ENCODE measurements around the gene POU3F3. TPM values are rescaled to one million over a fixed set of nuclear protein-coding genes. Genes with fewer than 3 reads are reported as not detected.

POU3F3 gene
- total RNA-seq, 2 donors from 2014 or later: not detected

GRCh38 chr2:104889291-104889959 lies 35.5 kb downstream of the POU3F3 start:
- H3K27ac Mint-ChIP-seq: no peak overlapping the region
- peaks cover 3% of the 10 kb centered on the region for H3K9me3 Mint-ChIP-seq
- no peak for ATAC-seq (replicated peaks)
- no peaks in the 10 kb centered on the region for H3K4me1 Mint-ChIP-seq
- no peak overlapping the region for H3K4me3 Mint-ChIP-seq
- H3K27me3 Mint-ChIP-seq: peaks cover 12% of the 10 kb centered on the region
- no peaks in the 10 kb centered on the region for H3K36me3 Mint-ChIP-seq (ENCODE audit: low read depth)

GRCh38 chr2:104889960-104890684 lies 36.2 kb downstream of the POU3F3 start:
- Mint-ChIP-seq H3K36me3 (ENCODE audit: low read depth) (no peaks in the 10 kb centered on the region), H3K4me3 (no peak overlapping the region), H3K4me1 (no peaks in the 10 kb centered on the region), H3K27me3 (peaks cover 19% of the 10 kb centered on the region), H3K27ac (no peak overlapping the region), H3K9me3 (peaks cover 3% of the 10 kb centered on the region)
- ATAC-seq (replicated peaks): no peak

GRCh38 chr2:104890685-104891069 lies 36.8 kb downstream of the POU3F3 start:
- no peak overlapping the region for H3K27ac Mint-ChIP-seq
- H3K4me1 Mint-ChIP-seq: no peaks in the 10 kb centered on the region
- ATAC-seq (replicated peaks): no peak

DNA sequence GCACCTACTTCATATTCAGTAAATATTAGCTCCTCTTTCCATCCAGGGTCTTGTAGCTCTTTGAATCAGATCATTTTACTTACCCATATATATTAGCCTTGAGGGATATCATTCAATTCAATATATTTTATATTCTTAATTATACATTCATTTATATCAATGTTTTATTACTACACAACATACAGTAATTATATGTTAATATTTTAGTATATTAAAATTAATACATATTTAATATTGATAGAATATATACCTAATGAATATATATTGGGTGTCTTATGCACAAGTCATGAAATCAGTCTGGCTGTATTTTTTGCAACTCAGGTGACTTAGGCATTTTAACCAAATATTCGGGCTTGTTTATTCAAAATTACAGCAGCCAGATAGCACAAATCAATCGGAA lies 37.2 kb downstream of the POU3F3 start:
- Mint-ChIP-seq H3K27ac (no peak overlapping the region), H3K9me3 (peaks cover 3% of the 10 kb centered on the region), H3K4me3 (no peak overlapping the region), H3K36me3 (ENCODE audit: low read depth) (no peaks in the 10 kb centered on the region), H3K27me3 (peaks cover 22% of the 10 kb centered on the region), H3K4me1 (no peaks in the 10 kb centered on the region)
- no peak for ATAC-seq (replicated peaks)

More at GRCh38 chr2:104890685-104891069, 36.8 kb downstream of the POU3F3 start:
- Mint-ChIP-seq H3K9me3 (peaks cover 3% of the 10 kb centered on the region), H3K36me3 (ENCODE audit: low read depth) (no peaks in the 10 kb centered on the region), H3K27me3 (peaks cover 22% of the 10 kb centered on the region), H3K4me3 (no peak overlapping the region)

- ATAC-seq (replicated peaks): no peak
- H3K9me3 Mint-ChIP-seq: no peaks in the 10 kb centered on the region
- no peaks in the 10 kb centered on the region for H3K4me1 Mint-ChIP-seq
- H3K4me3 Mint-ChIP-seq: no peak overlapping the region
- no peaks in the 10 kb centered on the region for H3K36me3 Mint-ChIP-seq (ENCODE audit: low read depth)
- H3K27ac Mint-ChIP-seq: no peak overlapping the region
- peaks cover 28% of the 10 kb centered on the region for H3K27me3 Mint-ChIP-seq
Measured at GRCh38 chr2:104896446-104896845, 42.5 kb downstream of the POU3F3 start.

GRCh38 chr2:104897515-104898184 lies 43.7 kb downstream of the POU3F3 start:
- H3K9me3 Mint-ChIP-seq: no peaks in the 10 kb centered on the region
- peaks cover 28% of the 10 kb centered on the region for H3K27me3 Mint-ChIP-seq
- H3K4me1 Mint-ChIP-seq: no peaks in the 10 kb centered on the region
- no peak overlapping the region for H3K27ac Mint-ChIP-seq
- ATAC-seq (replicated peaks): no peak
- H3K36me3 Mint-ChIP-seq (ENCODE audit: low read depth): no peaks in the 10 kb centered on the region
- H3K4me3 Mint-ChIP-seq: no peak overlapping the region

- Mint-ChIP-seq H3K27ac (no peak overlapping the region), H3K27me3 (peaks cover 13% of the 10 kb centered on the region), H3K36me3 (ENCODE audit: low read depth) (no peaks in the 10 kb centered on the region), H3K9me3 (no peaks in the 10 kb centered on the region), H3K4me3 (no peak overlapping the region), H3K4me1 (no peaks in the 10 kb centered on the region)
- ATAC-seq (replicated peaks): no peak
Measured at GRCh38 chr2:104900608-104901007, 46.7 kb downstream of the POU3F3 start.

- Mint-ChIP-seq H3K27ac (no peak overlapping the region), H3K9me3 (no peaks in the 10 kb centered on the region), H3K27me3 (peaks cover 13% of the 10 kb centered on the region), H3K4me1 (no peaks in the 10 kb centered on the region), H3K4me3 (no peak overlapping the region), H3K36me3 (ENCODE audit: low read depth) (no peaks in the 10 kb centered on the region)
- no peak for ATAC-seq (replicated peaks)
Measured at GRCh38 chr2:104901037-104901881, 47.3 kb downstream of the POU3F3 start.

DNA sequence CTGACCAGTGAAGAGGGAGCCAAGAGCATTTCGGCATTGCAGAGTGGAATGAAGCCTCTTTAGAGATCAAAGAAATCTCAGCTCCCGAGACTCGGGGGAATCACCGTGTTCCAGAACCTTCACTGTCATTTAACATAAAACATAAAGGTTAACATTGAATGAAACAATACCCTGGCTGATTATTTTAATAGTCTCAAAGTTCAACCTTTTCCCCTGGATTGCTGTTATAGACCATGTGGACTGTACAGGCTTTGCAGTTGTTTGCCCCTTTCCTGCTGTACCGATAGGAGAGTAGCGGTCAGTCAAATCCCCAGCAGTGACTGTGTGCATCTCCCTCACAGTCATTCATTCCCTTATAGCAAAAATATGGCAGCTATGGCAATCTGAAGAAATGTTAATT lies 48.4 kb downstream of the POU3F3 start:
- ATAC-seq (replicated peaks): no peak
- Mint-ChIP-seq H3K36me3 (ENCODE audit: low read depth) (no peaks in the 10 kb centered on the region), H3K4me3 (no peak overlapping the region), H3K27ac (no peak overlapping the region), H3K27me3 (peaks cover 23% of the 10 kb centered on the region), H3K4me1 (no peaks in the 10 kb centered on the region), H3K9me3 (no peaks in the 10 kb centered on the region)

Other genes with a start within 250 kb of the POU3F3 start
- 10 to 100 TPM; 21.4 to 38.4 TPM for gene MRPS9, start 184.0 kb downstream of the POU3F3 start, total RNA-seq

All from activated T-helper 17 cell treated with anti-CD3 and anti-CD28 coated beads, Interleukin-2, amount 50 U/mL, for 72 hours (primary cell).